HepG2 (cell line): ENCODE results near the gene KCNH8. TPM values are rescaled to one million over a fixed set of nuclear protein-coding genes. Genes with fewer than 3 reads are reported as not detected.

Experiments used
- ATAC-seq: fragments of 200-7000 bp; cut with Tn5 transposase; 3 replicates; pipeline ENCODE4 v1.9.1; 2020; ENCODE audit warnings: mild to moderate bottlenecking, moderate library complexity
- BruUV-seq: library from RNA; stranded (reverse); fragments of 400-500 nt; replicated peaks from 2 replicates; lab custom pipeline; 2021; lab: Mats Ljungman, UMichigan
- CTCF ChIA-PET: fragments of 300-600 bp; formaldehyde crosslinking; extraction: SDS; loops from one replicate; lab custom pipeline; 2021; ENCODE audit warnings: low total read pairs, inconsistent platforms, low intra/inter-chr PET ratio; lab: Yijun Ruan, JAX
- POLR2A ChIA-PET: fragments of 350-600 bp; sonication (Branson Sonifier 250); formaldehyde crosslinking; loops from one replicate; lab custom pipeline; 2020; ENCODE audit warnings: antibody characterized with exemption, inconsistent platforms; lab: Yijun Ruan, JAX
- DNase-seq: peaks from one replicate; pipeline ENCODE4 v3.0.0-alpha.2; 2015; ENCODE audit warnings: low spot score
- FAIRE-seq: peaks from 3 replicates; lab custom pipeline; 2011; peaks lifted over from hg19 to GRCh38; lab: Jason Lieb, UNC
- H2AFZ ChIP-seq: one replicate; pipeline ENCODE4 v1.6.1; 2011; ENCODE audit warnings: low read length, inconsistent platforms
- H3K27ac ChIP-seq: fragments of 300-600 bp; 3 replicates; pipeline ENCODE4 v1.8.0; 2011; ENCODE audit warnings: mixed run types, mild to moderate bottlenecking, mixed read lengths, low read length, inconsistent platforms; ENCODE audit not compliant: insufficient read depth; ENCODE audit errors: extremely low read length
- H3K27me3 ChIP-seq, 2 experiments: fragments of 200-600 bp in 1 of 2; 2 replicates in 1 of 2; 3 replicates in 1 of 2; pipeline versions ENCODE4 v1.6.0 to v1.8.0; 2011; ENCODE audit warnings: low read length in 2 of 2, mild to moderate bottlenecking in 2 of 2, moderate library complexity in 2 of 2, inconsistent platforms in 1 of 2; ENCODE audit not compliant: insufficient read depth in 2 of 2, control insufficient read depth in 1 of 2
- H3K36me3 ChIP-seq, 2 experiments: fragments of 200-600 bp in 1 of 2; replicated peaks in 1 of 2; 2 replicates in 1 of 2; 3 replicates in 1 of 2; pipeline versions ENCODE4 v1.5.1 to v1.8.0; 2011; ENCODE audit warnings: low read length in 2 of 2, inconsistent platforms in 1 of 2; ENCODE audit not compliant: insufficient read depth in 2 of 2, control insufficient read depth in 1 of 2
- H3K4me1 ChIP-seq: 2 replicates; pipeline ENCODE4 v1.5.1; 2012; ENCODE audit warnings: low read length, inconsistent platforms; ENCODE audit not compliant: insufficient read depth
- H3K4me2 ChIP-seq: 2 replicates; pipeline ENCODE4 v1.6.0; 2011; ENCODE audit warnings: low read depth, low read length, inconsistent platforms
- H3K4me3 ChIP-seq, 3 experiments: fragments of 200-600 bp in 1 of 3; sonication (generic), shearing (Covaris generic) in 1 of 3; replicated peaks in 1 of 3; 2 replicates each; pipeline ENCODE4 v1.5.1; 2011 to 2016; ENCODE audit warnings: low read length in 3 of 3, inconsistent platforms in 2 of 3, low read depth in 2 of 3, mild to moderate bottlenecking in 2 of 3, control low read depth in 1 of 3, mixed read lengths in 1 of 3; ENCODE audit not compliant: insufficient read depth in 1 of 3
- H3K79me2 ChIP-seq: one replicate; pipeline ENCODE4 v1.6.1; 2011; ENCODE audit warnings: low read length, inconsistent platforms; ENCODE audit not compliant: insufficient read depth
- H3K9ac ChIP-seq: 2 replicates; pipeline ENCODE4 v1.6.0; 2011; ENCODE audit warnings: mild to moderate bottlenecking, low read depth, low read length, inconsistent platforms; ENCODE audit not compliant: insufficient read depth
- H3K9me3 ChIP-seq: 2 replicates; pipeline ENCODE4 v1.5.1; 2012; ENCODE audit warnings: mild to moderate bottlenecking, low read length
- H4K20me1 ChIP-seq: 2 replicates; pipeline ENCODE4 v1.6.0; 2011; ENCODE audit warnings: inconsistent platforms, mild to moderate bottlenecking, low read length, moderate library complexity; ENCODE audit not compliant: insufficient read depth
- EEA1 ChIP-seq: sonication (generic); formaldehyde crosslinking; IDR thresholded peaks from 2 replicates; pipeline ENCODE4 v1.5.1; 2020; ENCODE audit warnings: mild to moderate bottlenecking, missing genetic modification reagents, borderline replicate concordance
- MED13 ChIP-seq: sonication (generic); formaldehyde crosslinking; IDR thresholded peaks from 2 replicates; pipeline ENCODE4 v1.5.0; 2020; ENCODE audit warnings: missing genetic modification reagents
- MED8 ChIP-seq: sonication (generic); formaldehyde crosslinking; IDR thresholded peaks from 2 replicates; pipeline ENCODE4 v1.8.1; 2023; ENCODE audit warnings: mild to moderate bottlenecking, missing genetic modification reagents; ENCODE audit not compliant: insufficient replicate concordance
- MXD4 ChIP-seq: IDR thresholded peaks from 2 replicates; pipeline ENCODE4 v1.6.1; 2016; ENCODE audit warnings: mild to moderate bottlenecking, missing biosample characterization, missing genetic modification reagents
- PHB2 ChIP-seq: fragments of 450-650 bp; IDR thresholded peaks from 2 replicates; pipeline ENCODE4 v1.6.1; 2018; ENCODE audit not compliant: partially characterized antibody
- RNF219 ChIP-seq: sonication (generic); formaldehyde crosslinking; IDR thresholded peaks from 2 replicates; pipeline ENCODE4 v1.5.0; 2020; ENCODE audit warnings: mild to moderate bottlenecking, missing genetic modification reagents
- SIX4 ChIP-seq: sonication (generic); formaldehyde crosslinking; IDR thresholded peaks from 2 replicates; pipeline ENCODE4 v1.4.0; 2020; ENCODE audit warnings: missing genetic modification reagents
- SUZ12 ChIP-seq: fragments of 150-350 bp; IDR thresholded peaks from 2 replicates; pipeline ENCODE4 v1.6.1; 2014; ENCODE audit warnings: low read depth, low read length
- THRA ChIP-seq: sonication (generic); formaldehyde crosslinking; IDR thresholded peaks from 2 replicates; pipeline ENCODE4 v1.4.0; 2020; ENCODE audit warnings: missing genetic modification reagents, borderline replicate concordance
- ZFP41 ChIP-seq: sonication (generic); formaldehyde crosslinking; IDR thresholded peaks from 2 replicates; pipeline ENCODE4 v1.4.0; 2020; ENCODE audit warnings: mild to moderate bottlenecking, missing genetic modification reagents, borderline replicate concordance
- ZKSCAN1 ChIP-seq: fragments of 150-350 bp; IDR thresholded peaks from 2 replicates; pipeline ENCODE4 v1.6.1; 2014; ENCODE audit warnings: low read length
- ZNF10 ChIP-seq: sonication (generic); formaldehyde crosslinking; IDR thresholded peaks from 2 replicates; pipeline ENCODE4 v1.4.0; 2020; ENCODE audit warnings: mild to moderate bottlenecking, low read depth, missing genetic modification reagents, borderline replicate concordance
- ZNF264 ChIP-seq: sonication (generic); formaldehyde crosslinking; IDR thresholded peaks from 2 replicates; pipeline ENCODE4 v1.4.0; 2020; ENCODE audit warnings: missing genetic modification reagents
- ZNF317 ChIP-seq: sonication (generic); formaldehyde crosslinking; IDR thresholded peaks from 2 replicates; pipeline ENCODE4 v1.5.0; 2020; ENCODE audit warnings: mild to moderate bottlenecking, missing genetic modification reagents
- ZNF687 ChIP-seq: sonication (generic); formaldehyde crosslinking; IDR thresholded peaks from 2 replicates; pipeline ENCODE4 v1.5.1; 2020; ENCODE audit warnings: mild to moderate bottlenecking, missing genetic modification reagents, moderate library complexity
- ZNF713 ChIP-seq: sonication (generic); formaldehyde crosslinking; IDR thresholded peaks from 2 replicates; pipeline ENCODE4 v1.4.0; 2020; ENCODE audit warnings: mild to moderate bottlenecking, missing genetic modification reagents
- ZUFSP ChIP-seq: sonication (generic); formaldehyde crosslinking; IDR thresholded peaks from 2 replicates; pipeline ENCODE4 v1.9.0; 2021; ENCODE audit warnings: missing genetic modification reagents, mild to moderate bottlenecking, borderline replicate concordance
- WGBS: methylation state at CpG from one replicate; pipeline ENCODE4 v1.1.6; 2017; ENCODE audit warnings: low lambda C conversion rate; 5-methylcytosine and 5-hydroxymethylcytosine counted together
- in situ Hi-C: cut with HindIII; loops from 2 replicates; pipeline ENCODE4 v1.10.0; 2017; ENCODE audit warnings: low pct_unique_long_range_greater_than_20kb; ENCODE audit not compliant: extremely low pct_ligation_motif_present
- intact Hi-C: fragments of 100-400 bp; cut with micrococcal nuclease; formaldehyde crosslinking; loops from one replicate; pipeline ENCODE4 v1.10.0; 2022; ENCODE audit not compliant: unreplicated experiment
- polyA plus RNA-seq, 8 experiments: library from polyadenylated mRNA; depleted of rRNA in 3 of 8; stranded (reverse) in 7 of 8; unstranded in 1 of 8; fragments of >200 nt; fragmentation: Illumina TruSeq in 4 of 8; extraction: Trizol in 4 of 8; gene quantifications; 2 replicates each; pipeline versions ENCODE4 v1.2.1 to v1.2.3, GENCODE V29; 2011 to 2016; ENCODE audit warnings: low read depth in 4 of 8, missing spikeins in 1 of 8, mixed read lengths in 1 of 8; ENCODE audit not compliant: insufficient read depth in 1 of 8
- total RNA-seq, 5 experiments: library from RNA; depleted of rRNA; stranded (reverse); fragments of >200 nt; fragmentation: Illumina TruSeq; extraction: Trizol; gene quantifications; 2 replicates each; pipeline ENCODE4 v1.2.3, GENCODE V29; 2016; ENCODE audit warnings: low read depth in 1 of 5

KCNH8 gene
- total and polyA plus RNA-seq, 2 of the 13 experiments (the other 11 are each of a cell fraction or from before 2014, with no cell fraction given) = 0.04 TPM; not detected in 1

GRCh38 chr3:19199131-19199530, 50.8 kb downstream of the KCNH8 start:
- Histone ChIP-seq H3K4me1 (no peaks in the 10 kb centered on the region), H3K9me3 (no peaks in the 10 kb centered on the region), H3K27ac (no peak overlapping the region), H3K27me3 (no peaks in the 10 kb centered on the region), H3K9ac (no peak overlapping the region), H3K4me3 (no peak overlapping the region), H3K79me2 (no peaks in the 10 kb centered on the region), H4K20me1 (no peaks in the 10 kb centered on the region), H3K4me2 (no peak overlapping the region), H2AFZ (no peak overlapping the region), H3K36me3 (no peaks in the 10 kb centered on the region)
- POLR2A ChIA-PET = no interaction called here
- BruUV-seq = no TSS peak
- intact Hi-C loops = no loop called here
- CTCF ChIA-PET = no interaction called here
- ATAC-seq (no peak), FAIRE-seq (no peak), DNase-seq (no peak)
- WGBS = 2% methylated on average over 2 of the region's 2 CpGs
- in situ Hi-C loops = no loop called here
- TF ChIP-seq MED13 (CRISPR knock-in tag) (no peak), RNF219 (CRISPR knock-in tag) (no peak), ZFP41 (no peak), MED8 (CRISPR knock-in tag) (no peak), MXD4 (no peak), ZNF687 (CRISPR knock-in tag) (no peak), EEA1 (no peak), THRA (CRISPR knock-in tag) (no peak), ZNF317 (CRISPR knock-in tag) (no peak), ZNF713 (no peak), ZNF264 (no peak), ZUFSP (CRISPR knock-in tag) (no peak), PHB2 (no peak), ZKSCAN1 (no peak), ZNF10 (CRISPR knock-in tag) (no peak), SUZ12 (no peak), SIX4 (CRISPR knock-in tag) (no peak)
